GM15510 (cell line): ENCODE results near the gene ROMO1.

Experiments
- POLR2A ChIP-seq: IDR thresholded peaks from 3 replicates; pipeline ENCODE4 v1.6.1; 2011; ENCODE audit warnings: borderline replicate concordance; ENCODE audit not compliant: insufficient read length; ENCODE audit errors: extremely low read depth

Gene ROMO1

DNA sequence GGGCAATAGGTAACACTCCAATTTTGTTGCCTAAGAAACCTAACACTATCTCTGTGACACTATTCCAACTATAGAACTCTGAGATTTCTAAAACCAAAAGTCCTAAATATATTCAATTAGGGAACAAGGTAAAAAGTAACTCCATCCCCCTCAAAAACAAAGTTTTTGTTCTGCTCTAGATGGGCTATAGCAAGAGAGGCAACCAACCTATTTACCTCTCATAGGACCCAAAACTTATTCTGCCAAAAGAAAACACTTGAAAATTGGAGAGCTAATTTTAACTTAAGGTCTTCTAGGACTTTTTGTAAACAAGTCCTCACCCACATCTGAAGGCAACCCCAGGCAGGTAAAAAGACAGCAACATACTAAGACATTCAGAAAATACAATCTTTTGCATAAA, 35.2 kb downstream of the ROMO1 start:
- TF ChIP-seq POLR2A: no peak

- no peak for TF ChIP-seq POLR2A
Observed at GRCh38 chr20:35734777-35735649, 35.8 kb downstream of the ROMO1 start.

GRCh38 chr20:35735826-35736470, 36.7 kb downstream of the ROMO1 start:
- no peak for TF ChIP-seq POLR2A

GRCh38 chr20:35737865-35738333, 38.7 kb downstream of the ROMO1 start:
- no peak for TF ChIP-seq POLR2A

DNA sequence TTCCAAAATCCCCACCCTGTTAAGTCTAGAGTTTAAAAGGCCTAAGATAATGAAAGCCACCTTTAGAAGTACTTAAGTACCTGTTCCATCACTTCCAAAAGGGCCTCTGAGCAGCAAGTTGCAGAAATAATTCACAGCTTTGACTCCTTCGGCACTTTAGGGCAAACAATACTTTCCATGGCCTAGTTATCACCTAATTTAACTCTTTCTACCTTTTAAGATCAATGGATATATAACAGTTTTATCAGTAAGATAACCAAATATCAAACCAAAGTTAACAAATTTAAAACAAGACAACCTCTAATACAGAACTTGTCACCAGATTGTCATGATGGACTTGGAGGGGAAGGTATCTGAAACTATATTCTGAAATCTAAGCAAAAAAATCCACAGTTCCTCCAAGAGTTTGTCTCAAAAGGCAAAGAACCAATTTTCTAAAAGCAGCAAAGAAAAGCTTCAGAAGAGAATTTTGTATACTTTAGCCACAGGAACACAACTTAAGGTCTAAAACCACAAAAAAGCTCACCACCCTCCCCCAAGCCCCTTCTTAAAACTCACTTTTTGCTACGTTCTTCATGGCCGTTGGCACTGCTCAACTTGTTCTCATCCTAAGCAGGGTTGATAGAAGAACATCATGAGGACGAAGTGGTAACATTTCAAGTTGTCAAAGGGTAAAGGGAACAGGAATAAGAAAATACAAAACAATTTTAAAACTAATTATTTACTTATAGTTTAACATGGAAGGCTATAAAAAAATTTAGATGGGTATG, 39.4 kb downstream of the ROMO1 start:
- TF ChIP-seq POLR2A: no peak

- no peak for TF ChIP-seq POLR2A
Observed at GRCh38 chr20:35739294-35740163, 40.3 kb downstream of the ROMO1 start.

DNA sequence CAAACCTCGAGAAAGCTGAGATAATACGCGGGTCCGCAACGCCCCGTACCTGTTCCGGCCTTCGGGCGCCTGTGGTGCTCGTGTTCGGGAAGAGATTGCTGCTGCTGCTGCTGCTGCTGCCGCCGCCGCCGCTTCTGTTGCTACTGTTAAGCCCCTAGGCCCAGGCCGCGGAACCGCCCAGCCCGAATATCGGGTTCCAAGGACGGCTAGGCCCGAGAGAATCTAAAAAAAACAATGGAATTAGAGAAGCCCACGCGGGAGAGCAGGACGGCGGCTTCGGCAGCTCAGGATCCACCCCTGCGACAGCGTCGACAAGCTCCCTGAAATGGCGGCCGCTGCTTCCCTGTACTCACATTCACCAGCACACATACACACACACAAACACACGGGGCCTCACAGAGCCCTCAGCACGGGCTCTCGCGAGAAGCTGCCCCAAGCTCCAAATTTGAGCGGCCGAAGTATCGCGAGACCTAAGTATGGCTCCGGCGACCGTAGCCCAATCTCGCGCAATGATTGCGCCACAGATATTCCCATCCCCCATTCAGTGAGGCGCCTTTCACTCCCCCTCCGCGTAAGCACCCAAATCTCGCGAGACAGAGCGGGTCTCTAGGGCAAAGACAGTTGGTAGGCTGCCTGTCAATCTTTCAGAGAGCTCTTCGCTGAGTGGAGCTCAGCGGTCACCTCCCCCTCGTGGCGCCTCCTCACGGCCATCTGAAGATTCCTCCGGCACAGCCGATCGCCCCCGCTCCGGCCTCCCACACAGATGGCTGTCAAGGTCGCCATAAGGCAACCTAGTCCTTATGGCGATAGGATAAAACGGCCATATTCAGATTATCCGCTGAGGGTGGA, 42.9 kb downstream of the ROMO1 start, which contains the start of gene RBM39:
RBM39 (minus strand) TSS at position 369 of the 849 bp plus-strand sequence. CDS start 1,386 bp downstream, outside the sequence.
- peak; percentile 82 for TF ChIP-seq POLR2A

GRCh38 chr20:35742741-35743523, 43.7 kb downstream of the ROMO1 start:
- TF ChIP-seq POLR2A: peak; percentile 41

- no peak for TF ChIP-seq POLR2A
Observed at GRCh38 chr20:35743693-35744491, 44.7 kb downstream of the ROMO1 start.
